NCI-H1092 treated with DMSO at 0.1 percent for 48 hours (cell line): Measurements from ENCODE around the gene THEMIS.

Experiments
- DNase-seq: peaks from one replicate; lab custom pipeline; 2025; lab: John Stamatoyannopoulos, UW

Gene THEMIS

DNA sequence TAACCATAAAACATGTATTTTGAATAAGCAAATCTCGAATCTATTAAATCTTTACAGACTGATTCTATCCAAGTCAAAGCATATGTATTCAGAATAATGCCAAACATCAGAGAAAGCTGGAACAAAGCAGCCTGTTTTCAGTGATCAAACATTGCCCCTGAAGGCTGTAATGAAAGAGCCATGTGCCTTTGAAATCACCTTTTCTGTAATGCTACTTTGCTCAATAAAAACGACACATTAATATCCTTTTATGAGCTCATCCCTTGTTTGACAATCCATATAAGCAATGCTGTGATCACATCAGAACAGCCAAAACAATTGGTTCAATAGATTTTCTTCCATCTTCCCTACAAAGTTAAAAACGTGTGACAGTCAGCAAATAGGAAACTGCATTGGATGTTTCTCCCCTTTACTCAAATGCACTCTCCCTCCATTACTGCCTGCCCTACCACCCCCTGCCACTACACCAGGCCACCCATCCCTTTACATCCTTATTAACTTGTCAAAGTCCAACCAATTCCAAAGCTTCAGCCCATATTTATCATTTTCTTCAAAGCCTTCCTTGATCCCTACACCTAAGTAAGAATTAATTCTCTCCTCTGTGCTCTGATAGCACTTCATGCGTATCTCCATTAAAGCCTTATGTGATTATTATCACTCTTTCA lies 42.0 kb downstream of the THEMIS start:
- no peak for DNase-seq

GRCh38 chr6:127857051-127857637 lies 43.7 kb downstream of the THEMIS start:
- no peak for DNase-seq

- DNase-seq = no peak
Observed at GRCh38 chr6:127855542-127856159, 45.2 kb downstream of the THEMIS start.

DNA sequence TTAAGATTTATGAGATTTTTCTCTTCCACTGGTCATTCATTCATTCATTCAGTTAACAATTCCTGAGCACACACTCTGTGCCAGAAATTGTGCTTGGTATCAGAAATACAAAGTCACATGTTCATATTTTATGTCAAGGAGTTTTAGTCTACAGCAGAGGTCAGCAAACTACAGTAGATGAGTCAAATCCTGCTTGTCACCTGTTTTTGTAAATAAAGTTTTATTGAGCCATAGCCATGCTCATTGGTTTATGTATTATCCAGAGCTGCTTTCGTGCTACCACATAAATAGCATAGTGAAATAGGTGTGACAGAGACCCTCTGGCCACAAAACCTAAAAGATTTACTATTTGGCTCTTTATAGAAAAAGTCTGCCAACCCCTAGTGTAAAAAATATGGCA lies 46.8 kb downstream of the THEMIS start:
- DNase-seq = no peak

GRCh38 chr6:127851197-127851596 lies 49.7 kb downstream of the THEMIS start:
- no peak for DNase-seq

DNA sequence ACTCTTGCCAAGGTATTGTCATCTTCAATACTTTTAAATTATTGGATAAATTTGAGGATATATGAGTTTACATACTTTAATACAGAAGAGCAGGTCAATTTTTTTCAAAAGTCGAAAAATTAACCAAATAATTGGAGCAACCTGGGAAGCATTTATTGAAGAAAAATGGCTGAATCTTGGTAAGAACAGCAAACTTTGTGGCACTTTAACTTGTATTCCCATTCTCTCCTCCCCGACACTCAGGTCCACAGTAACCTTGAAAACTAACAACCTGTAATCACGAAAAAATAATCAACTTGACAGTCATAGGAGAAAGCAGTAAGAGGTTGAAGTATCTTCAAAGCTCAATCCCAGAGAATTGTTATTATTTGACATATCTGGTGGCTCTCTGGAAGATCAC lies 55.6 kb downstream of the THEMIS start:
- DNase-seq = no peak

DNA sequence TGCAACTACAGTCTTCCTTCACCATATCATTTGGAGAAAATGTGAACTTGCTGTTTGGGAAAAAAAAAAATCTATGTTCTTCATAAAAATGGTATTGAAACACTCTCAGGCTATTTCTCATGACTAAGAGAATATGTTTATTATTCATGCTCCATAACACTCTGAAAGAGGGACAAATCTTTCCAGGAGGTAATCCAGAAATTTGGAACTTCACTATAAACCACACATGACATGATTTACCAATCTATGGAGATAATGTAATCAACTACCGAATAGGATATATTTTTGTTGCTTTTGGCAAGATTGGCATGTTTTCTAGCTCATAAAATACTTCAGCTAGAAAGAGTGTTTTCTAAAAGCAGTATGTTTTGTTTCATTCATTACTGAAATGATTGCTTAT lies 56.3 kb downstream of the THEMIS start:
- DNase-seq = no peak

GRCh38 chr6:127843582-127843981 lies 57.3 kb downstream of the THEMIS start:
- DNase-seq = no peak

- DNase-seq = no peak
Observed at GRCh38 chr6:127842562-127842961, 58.3 kb downstream of the THEMIS start.

DNA sequence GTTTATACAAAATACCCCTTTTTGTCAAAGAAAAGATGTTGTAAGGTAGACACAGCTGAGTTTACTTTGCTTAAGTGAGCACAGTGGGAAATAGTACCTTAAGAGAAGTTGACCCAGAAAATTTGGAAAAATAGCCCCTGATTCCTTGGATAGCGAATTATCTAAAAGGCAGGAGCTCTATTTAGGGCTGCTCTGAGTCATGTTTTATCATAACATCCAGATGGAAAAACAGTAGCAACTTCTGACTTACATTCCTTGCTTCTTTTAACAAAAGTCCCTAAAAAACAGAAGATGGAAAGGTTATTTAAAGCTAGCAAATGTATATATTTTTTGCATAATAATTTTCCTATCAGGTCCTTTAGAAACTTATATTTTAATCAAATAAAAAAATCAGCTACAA lies 59.0 kb downstream of the THEMIS start:
- no peak for DNase-seq

DNA sequence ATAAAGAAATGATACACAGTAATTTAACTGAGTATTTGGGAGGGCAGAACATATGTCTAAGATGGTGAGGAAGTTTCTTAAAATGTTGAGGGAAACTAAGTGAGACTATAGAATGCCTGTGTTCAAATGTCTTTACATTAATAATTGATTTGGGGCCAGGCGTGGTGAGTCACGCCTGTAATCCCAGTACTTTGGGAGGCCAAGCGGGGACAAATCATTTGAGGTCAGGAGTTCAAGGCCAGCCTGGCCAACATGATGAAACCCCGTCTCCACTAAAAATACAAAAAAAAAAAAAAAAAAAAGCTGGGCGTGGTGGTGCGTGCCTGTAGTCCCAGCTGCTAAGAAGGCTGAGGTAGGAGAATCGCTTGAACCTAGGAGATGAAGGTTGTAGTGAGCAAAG lies 66.7 kb downstream of the THEMIS start:
- no peak for DNase-seq

- no peak for DNase-seq
Observed at GRCh38 chr6:127833336-127833735, 67.5 kb downstream of the THEMIS start.

DNA sequence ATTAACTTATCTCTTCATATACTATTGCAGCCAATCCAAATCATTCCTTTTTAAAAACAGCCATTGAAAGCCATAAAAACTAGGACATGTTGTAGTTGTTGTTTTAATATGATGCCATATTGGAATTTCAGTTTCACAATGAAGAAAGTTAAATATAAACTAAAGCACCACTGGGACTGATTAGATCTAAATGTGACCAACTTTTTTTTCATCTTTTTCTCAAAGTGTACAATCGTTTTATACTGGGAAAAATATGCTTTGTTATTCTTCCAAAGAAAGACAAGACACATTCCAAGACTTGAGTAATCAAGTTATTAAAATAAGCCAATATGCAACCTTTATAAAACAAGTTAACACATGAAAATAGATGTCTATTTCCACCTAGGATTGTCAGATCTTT lies 68.5 kb downstream of the THEMIS start:
- DNase-seq = no peak

DNA sequence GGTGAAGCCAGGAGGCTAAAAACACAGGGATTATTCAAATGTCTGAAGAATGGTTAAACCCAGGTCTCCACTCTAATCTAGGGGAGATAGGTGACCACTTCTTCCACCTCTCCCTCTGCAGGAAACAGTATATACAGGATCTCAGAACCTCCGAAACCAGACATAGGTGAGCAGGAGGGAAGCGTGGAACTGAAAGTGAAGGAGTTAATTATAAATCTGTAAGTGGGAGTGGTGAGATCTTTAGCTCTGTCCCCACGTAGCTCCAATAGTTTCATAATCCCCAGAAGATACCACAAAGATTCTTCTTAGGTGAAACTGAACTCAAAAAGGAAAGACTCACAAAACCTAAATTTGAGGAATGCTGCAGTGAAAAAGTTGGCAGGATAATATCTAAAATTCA lies 76.8 kb downstream of the THEMIS start:
- no peak for DNase-seq

- DNase-seq = no peak
Observed at GRCh38 chr6:127821431-127821830, 79.4 kb downstream of the THEMIS start.

DNA sequence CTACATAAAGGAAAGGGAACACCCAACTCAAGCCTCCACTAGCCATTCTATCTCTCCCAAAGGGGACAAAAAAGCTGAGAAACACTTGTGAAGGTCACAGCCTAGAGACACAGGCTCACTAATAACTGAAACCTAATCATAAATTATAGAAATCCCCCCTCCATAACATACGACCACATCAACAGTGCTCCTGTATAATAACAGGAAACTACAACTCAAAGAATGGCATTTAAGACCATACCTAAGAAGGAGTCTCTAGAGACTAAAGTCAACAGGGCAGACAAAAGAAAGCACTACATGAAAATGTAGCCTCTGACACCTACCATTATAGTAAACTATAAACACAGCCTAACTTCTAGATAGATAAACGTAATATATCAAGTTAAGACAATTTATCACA lies 82.7 kb downstream of the THEMIS start:
- no peak for DNase-seq

GRCh38 chr6:127816643-127817042 lies 84.2 kb downstream of the THEMIS start:
- no peak for DNase-seq

DNA sequence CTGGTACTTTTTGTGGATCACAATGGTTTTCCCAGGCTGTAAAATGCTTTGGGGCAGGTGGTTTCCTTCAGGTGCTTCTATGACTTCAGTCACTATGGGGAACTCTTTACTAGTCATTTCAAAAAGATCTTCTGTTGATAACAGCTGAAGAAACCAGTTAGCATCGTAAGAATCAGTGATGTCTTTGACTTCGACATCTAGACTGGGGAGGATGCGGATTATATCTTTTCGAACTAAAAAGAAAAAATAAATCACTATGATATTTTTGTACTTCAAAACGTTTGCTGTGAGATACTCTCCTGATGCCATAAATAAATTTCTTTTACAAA lies 87.2 kb downstream of the THEMIS start:
- no peak for DNase-seq

DNA sequence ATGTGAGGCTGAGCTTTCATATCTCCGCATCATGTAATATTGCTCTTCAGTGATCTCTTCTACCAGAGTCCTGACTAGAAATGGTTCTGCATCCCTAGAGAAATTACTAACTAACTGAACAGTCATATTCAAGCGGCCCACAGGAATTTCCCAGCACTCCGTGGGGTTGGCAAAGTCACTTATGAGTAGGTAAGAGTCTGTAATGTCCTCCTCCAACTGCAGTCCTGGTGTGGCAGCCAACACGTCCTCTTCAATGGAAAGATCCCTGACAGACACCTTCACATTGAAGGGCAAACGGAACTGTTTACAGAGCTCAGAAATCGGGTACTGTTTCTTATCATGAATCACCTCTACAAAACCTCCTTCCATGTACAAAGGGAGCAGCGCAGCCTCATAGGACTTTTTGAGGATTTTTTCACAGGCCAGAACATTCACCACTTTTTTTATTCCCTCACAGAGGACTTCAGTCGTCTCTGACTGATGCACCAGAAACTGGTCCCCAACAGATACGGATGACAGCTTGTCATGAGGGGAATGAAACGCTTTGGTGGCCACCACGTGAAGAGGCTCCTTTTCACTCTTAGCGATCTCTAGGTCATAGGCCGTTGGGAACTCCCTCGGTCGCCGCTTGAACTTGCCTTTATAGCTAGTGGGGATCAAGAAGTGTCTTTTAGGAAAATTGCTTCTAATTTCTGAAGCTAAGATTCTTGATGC lies 87.7 kb downstream of the THEMIS start:
- no peak for DNase-seq

DNA sequence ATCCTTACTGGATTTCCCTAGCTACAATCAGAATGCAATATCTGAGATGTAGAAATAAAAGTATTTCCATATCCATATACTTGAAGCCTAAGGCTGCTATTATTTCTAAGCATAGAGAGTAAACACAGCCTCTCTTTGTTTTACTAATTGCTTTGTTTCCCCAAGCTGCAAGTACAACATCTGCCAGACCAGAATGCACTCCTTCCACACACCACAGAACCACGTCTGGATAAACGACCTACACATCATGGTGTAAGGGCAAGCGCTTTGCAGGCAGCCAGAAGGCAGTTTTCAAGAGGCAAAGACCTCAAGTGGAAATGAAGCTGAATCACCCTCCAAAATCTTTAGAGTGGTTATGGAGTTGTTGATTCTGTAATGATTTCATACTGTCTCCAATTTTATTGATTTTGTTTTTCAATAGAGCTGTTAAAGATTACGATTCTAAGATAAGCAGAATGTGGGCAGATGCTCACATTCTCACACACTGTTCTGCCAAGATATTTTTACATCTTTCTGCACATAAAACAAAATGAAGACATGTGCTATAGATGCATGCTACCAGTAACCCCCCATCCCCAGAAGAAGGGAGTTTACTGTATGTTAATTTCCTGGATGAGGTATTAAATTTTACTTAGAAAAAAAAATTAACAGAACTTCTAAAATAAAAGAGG lies 88.8 kb downstream of the THEMIS start:
- DNase-seq = no peak

DNA sequence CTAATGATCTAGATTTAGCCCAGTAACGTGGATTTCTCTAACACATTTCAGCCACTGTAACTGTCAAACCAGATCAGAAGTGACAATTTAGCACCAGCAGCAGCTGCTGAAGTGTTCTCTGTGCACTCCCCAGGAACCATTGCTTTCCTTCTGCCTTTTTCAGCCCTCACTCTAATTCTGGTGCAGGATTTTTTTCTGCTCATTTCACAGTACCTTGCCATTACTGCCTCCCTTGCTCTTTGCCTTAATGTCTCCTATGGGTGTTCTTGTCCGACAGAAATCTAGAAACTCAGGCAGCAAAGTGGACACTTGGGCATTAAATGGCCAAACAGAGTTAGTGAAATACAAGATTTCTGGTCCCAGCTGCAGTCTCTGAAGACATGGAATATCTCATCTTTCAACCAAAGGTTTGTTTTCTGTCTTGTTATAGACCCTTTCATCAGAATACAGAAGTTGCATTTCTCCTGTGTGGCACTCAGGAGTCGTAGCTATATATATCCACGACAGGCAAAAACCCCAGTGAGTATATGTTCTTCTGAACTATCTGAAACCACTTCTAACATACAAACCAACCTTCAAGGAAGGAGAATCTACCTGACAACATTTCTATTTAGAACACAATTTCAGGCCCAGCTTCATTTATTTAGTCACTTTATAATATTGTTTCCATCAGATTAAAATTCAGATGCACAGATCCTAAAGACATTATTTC lies 92.9 kb downstream of the THEMIS start:
- DNase-seq = no peak

DNA sequence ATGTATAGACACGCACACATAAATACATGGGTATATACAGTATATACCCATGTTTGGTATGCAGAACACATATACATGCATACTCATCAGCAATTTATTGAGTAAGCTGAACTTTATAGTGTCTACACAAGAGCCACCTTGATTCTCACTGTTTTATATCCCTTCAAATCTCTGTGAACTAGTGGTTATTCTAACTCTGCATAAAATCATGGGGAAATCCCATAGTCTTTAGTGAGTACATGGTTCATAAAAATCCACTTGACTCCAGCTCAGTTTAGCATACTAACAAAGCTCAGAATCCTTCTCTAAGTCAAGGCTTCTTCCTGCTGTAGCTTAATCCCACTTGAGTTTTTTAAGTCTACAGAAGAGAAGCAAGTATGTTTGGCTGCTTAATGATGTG lies 104.1 kb downstream of the THEMIS start:
- no peak for DNase-seq
